ENCODE measurements around the gene MPZL1. TPM values are rescaled to one million over a fixed set of nuclear protein-coding genes. Genes with fewer than 3 reads are reported as not detected.

MPZL1 gene
- total and polyA plus RNA-seq, 9 donors, result 30.3 to 180 (median 80.1) TPM

GRCh38 chr1:167689567-167689920, 32.2 kb upstream of the MPZL1 start:
- Histone ChIP-seq H3K4me3 (no peak overlapping the region), H3K36me3 (no peaks in the 10 kb centered on the region), H3K4me1 (ENCODE audit: insufficient read depth) (peaks cover 5% of the 10 kb centered on the region), H3K9me3 (no peaks in the 10 kb centered on the region), H3K27ac (no peak overlapping the region), H3K27me3 (no peaks in the 10 kb centered on the region)
- WGBS, 3 donors, result 67 to 74% (median 73%) methylated on average over 5 of the region's 5 CpGs
- no peak for DNase-seq
- no peak for TF ChIP-seq CTCF (IDR thresholded peaks at IDR 0.05)
- no peak for TF ChIP-seq POLR2A (IDR thresholded peaks at IDR 0.05)
- TF ChIP-seq EP300 (IDR thresholded peaks at IDR 0.05), result no peak
- intact Hi-C loops (cut with DNase I), result loop anchor here in 3 of 4 donors (2.0 to 5.0 kb wide), 3 partner anchors 89 to 622 kb away; no protein-coding TSS in a partner anchor

- no peaks in the 10 kb centered on the region for H3K36me3 ChIP-seq
- WGBS, 3 donors, result 72 to 83% (median 77%) methylated on average over 4 of the region's 4 CpGs
- H3K4me1 ChIP-seq (ENCODE audit: insufficient read depth), result peaks cover 5% of the 10 kb centered on the region
- H3K27me3 ChIP-seq, result no peaks in the 10 kb centered on the region
- TF ChIP-seq EP300 (IDR thresholded peaks at IDR 0.05) (no peak), POLR2A (IDR thresholded peaks at IDR 0.05) (no peak), CTCF (IDR thresholded peaks at IDR 0.05) (no peak)
- no peak for DNase-seq
- H3K27ac ChIP-seq, result no peak overlapping the region
- intact Hi-C loops (cut with DNase I), result no loop called here
- no peak overlapping the region for H3K4me3 ChIP-seq
- H3K9me3 ChIP-seq, result no peaks in the 10 kb centered on the region
These were observed 31.7 kb upstream of the MPZL1 start for GRCh38 chr1:167690053-167690452.

- no peak overlapping the region for H3K4me3 ChIP-seq
- H3K36me3 ChIP-seq, result no peaks in the 10 kb centered on the region
- intact Hi-C loops (cut with DNase I), result no loop called here
- 89 to 93% (median 92%) methylated on average over 7 of the region's 7 CpGs for WGBS, 3 donors
- DNase-seq, result no peak
- TF ChIP-seq POLR2A (IDR thresholded peaks at IDR 0.05) (no peak), EP300 (IDR thresholded peaks at IDR 0.05) (no peak), CTCF (IDR thresholded peaks at IDR 0.05) (no peak)
- H3K4me1 ChIP-seq (ENCODE audit: insufficient read depth), result no peaks in the 10 kb centered on the region
- H3K27me3 ChIP-seq, result no peaks in the 10 kb centered on the region
- H3K9me3 ChIP-seq, result no peaks in the 10 kb centered on the region
- no peak overlapping the region for H3K27ac ChIP-seq
These were observed 28.2 kb upstream of the MPZL1 start for GRCh38 chr1:167693425-167694045.

GRCh38 chr1:167694691-167695090, 27.1 kb upstream of the MPZL1 start:
- no peak overlapping the region for H3K4me3 ChIP-seq
- no peaks in the 10 kb centered on the region for H3K27me3 ChIP-seq
- 66 to 83% (median 78%) methylated on average over 2 of the region's 2 CpGs for WGBS, 3 donors
- no peak for TF ChIP-seq EP300 (IDR thresholded peaks at IDR 0.05)
- H3K36me3 ChIP-seq, result no peaks in the 10 kb centered on the region
- H3K4me1 ChIP-seq (ENCODE audit: insufficient read depth), result no peaks in the 10 kb centered on the region
- H3K27ac ChIP-seq, result no peak overlapping the region
- intact Hi-C loops (cut with DNase I), result no loop called here
- no peak for DNase-seq
- no peaks in the 10 kb centered on the region for H3K9me3 ChIP-seq

GRCh38 chr1:167695147-167695546, 26.6 kb upstream of the MPZL1 start:
- no peaks in the 10 kb centered on the region for H3K36me3 ChIP-seq
- 77 to 88% (median 85%) methylated on average over 2 of the region's 2 CpGs for WGBS, 3 donors
- intact Hi-C loops (cut with DNase I), result no loop called here

More at GRCh38 chr1:167695147-167695546, 26.6 kb upstream of the MPZL1 start:
- no peaks in the 10 kb centered on the region for H3K4me1 ChIP-seq (ENCODE audit: insufficient read depth)
- no peak overlapping the region for H3K4me3 ChIP-seq
- DNase-seq, result no peak
- no peak overlapping the region for H3K27ac ChIP-seq
- H3K27me3 ChIP-seq, result no peaks in the 10 kb centered on the region
- no peaks in the 10 kb centered on the region for H3K9me3 ChIP-seq
- TF ChIP-seq POLR2A (IDR thresholded peaks at IDR 0.05), result no peak
- TF ChIP-seq CTCF (IDR thresholded peaks at IDR 0.05), result no peak
- no peak for TF ChIP-seq EP300 (IDR thresholded peaks at IDR 0.05)

Data from ovary (tissue), 9 donors.